ENCODE results near the gene REV3L. TPM values are rescaled to one million over a fixed set of nuclear protein-coding genes. Genes with fewer than 3 reads are reported as not detected.

Gene REV3L
- total and polyA plus RNA-seq, 9 of the 15 experiments (the other 6 are each of a cell fraction or from before 2014, with no cell fraction given) = 5.5 to 24.4 (median 14.4) TPM

GRCh38 chr6:111482188-111482958 lies 645 bp downstream of the REV3L start (continued):
- TF ChIP-seq TSHZ1 (CRISPR knock-in tag; IDR thresholded peaks at IDR 0.05) = no peak
- no peak for TF ChIP-seq TRIM25 (IDR thresholded peaks at IDR 0.05; ENCODE audit: borderline replicate concordance)
- TF ChIP-seq TEAD2 (tag; IDR thresholded peaks at IDR 0.05) = no peak
- TF ChIP-seq RNF2 (IDR thresholded peaks at IDR 0.05) = no peak
- TF ChIP-seq ZHX1 (conservative IDR thresholded peaks at IDR 0.05; ENCODE audit: low read length) = no peak
- peak; percentile 8 for TF ChIP-seq FIP1L1 (IDR thresholded peaks at IDR 0.05; ENCODE audit: low read depth, low read length, poor library complexity, severe bottlenecking)
- TF ChIP-seq ZNF124 (CRISPR knock-in tag; IDR thresholded peaks at IDR 0.05) = no peak
- peak; percentile 36; the same call in 1 of the 2 replicates for TF ChIP-seq HNRNPL (IDR thresholded peaks at IDR 0.05; ENCODE audit: low read depth, low read length)
- TF ChIP-seq ZNF324 (CRISPR knock-in tag; IDR thresholded peaks at IDR 0.05) = no peak
- TF ChIP-seq TAF15 (IDR thresholded peaks at IDR 0.05; ENCODE audit: low read depth, low read length) = no peak
- TF ChIP-seq ZNF184 (CRISPR knock-in tag; IDR thresholded peaks at IDR 0.05) = no peak
- no peak for TF ChIP-seq DACH1 (IDR thresholded peaks at IDR 0.05; ENCODE audit: partially characterized antibody)
- TF ChIP-seq CREBBP (IDR thresholded peaks at IDR 0.05; ENCODE audit: low read depth, low read length) = no peak
- peak; percentile 68; the same call in 1 of the 2 replicates for TF ChIP-seq MYC (IDR thresholded peaks at IDR 0.05; ENCODE audit: low read depth, low read length)
- no peak for TF ChIP-seq MYC (CRISPR knock-in tag; IDR thresholded peaks at IDR 0.05; ENCODE audit: borderline replicate concordance, low read depth)
- no peak for TF ChIP-seq PRDM10 (IDR thresholded peaks at IDR 0.05; ENCODE audit: partially characterized antibody)
